HepG2 (cell line): ENCODE measurements around the gene CNOT2. TPM values are rescaled to one million over a fixed set of nuclear protein-coding genes. Genes with fewer than 3 reads are reported as not detected.

Source experiments
- ARID3A ChIP-seq: IDR thresholded peaks from 2 replicates; pipeline ENCODE4 v1.6.1; 2012; ENCODE audit warnings: low read depth, low read length, improper control_type of control experiment
- GPN1 ChIP-seq: sonication (generic); formaldehyde crosslinking; IDR thresholded peaks from 2 replicates; pipeline ENCODE4 v1.5.1; 2020; ENCODE audit warnings: missing genetic modification reagents, borderline replicate concordance
- HNRNPLL ChIP-seq: fragments of 200-400 bp; formaldehyde crosslinking; IDR thresholded peaks from 2 replicates; pipeline ENCODE4 v1.6.1; 2017; ENCODE audit warnings: mild to moderate bottlenecking, low read depth, low read length; ENCODE audit not compliant: poor library complexity, severe bottlenecking
- PATZ1 ChIP-seq: sonication (generic); formaldehyde crosslinking; IDR thresholded peaks from 2 replicates; pipeline ENCODE4 v1.4.0; 2020; ENCODE audit warnings: missing genetic modification reagents
- PHF20 ChIP-seq: sonication (generic); formaldehyde crosslinking; IDR thresholded peaks from 2 replicates; pipeline ENCODE4 v1.5.0; 2020; ENCODE audit warnings: mild to moderate bottlenecking, missing genetic modification reagents
- POLR2AphosphoS2 ChIP-seq: IDR thresholded peaks from 2 replicates; pipeline ENCODE4 v1.6.1; 2011; ENCODE audit warnings: low read depth, low read length, improper control_type of control experiment
- SETDB1 ChIP-seq: sonication (generic); formaldehyde crosslinking; IDR thresholded peaks from 2 replicates; pipeline ENCODE4 v1.5.1; 2020; ENCODE audit warnings: missing genetic modification reagents, mild to moderate bottlenecking, borderline replicate concordance
- ZNF3 ChIP-seq: IDR thresholded peaks from 2 replicates; pipeline ENCODE4 v1.7.0; 2017; ENCODE audit warnings: inconsistent platforms
- ZNF646 ChIP-seq: sonication (generic); formaldehyde crosslinking; IDR thresholded peaks from 2 replicates; pipeline ENCODE4 v1.9.0; 2021; ENCODE audit warnings: mild to moderate bottlenecking, missing genetic modification reagents
- ZNF687 ChIP-seq: sonication (generic); formaldehyde crosslinking; IDR thresholded peaks from 2 replicates; pipeline ENCODE4 v1.5.1; 2020; ENCODE audit warnings: mild to moderate bottlenecking, missing genetic modification reagents, moderate library complexity
- ZNF773 ChIP-seq: sonication (generic); formaldehyde crosslinking; IDR thresholded peaks from 2 replicates; pipeline ENCODE4 v1.4.0; 2020; ENCODE audit warnings: missing genetic modification reagents, borderline replicate concordance
- polyA plus RNA-seq, 8 experiments: library from polyadenylated mRNA; depleted of rRNA in 3 of 8; stranded (reverse) in 7 of 8; unstranded in 1 of 8; fragments of >200 nt; fragmentation: Illumina TruSeq in 4 of 8; extraction: Trizol in 4 of 8; gene quantifications; 2 replicates each; pipeline versions ENCODE4 v1.2.1 to v1.2.3, GENCODE V29; 2011 to 2016; ENCODE audit warnings: low read depth in 4 of 8, missing spikeins in 1 of 8, mixed read lengths in 1 of 8; ENCODE audit not compliant: insufficient read depth in 1 of 8
- total RNA-seq, 5 experiments: library from RNA; depleted of rRNA; stranded (reverse); fragments of >200 nt; fragmentation: Illumina TruSeq; extraction: Trizol; gene quantifications; 2 replicates each; pipeline ENCODE4 v1.2.3, GENCODE V29; 2016; ENCODE audit warnings: low read depth in 1 of 5
- TF ChIP-seq, protein P1 (sequence below): sonication (generic); formaldehyde crosslinking; IDR thresholded peaks from 2 replicates; pipeline ENCODE4 v1.8.0; 2022; ENCODE audit warnings: mild to moderate bottlenecking, missing genetic modification reagents, moderate library complexity

Gene CNOT2
- total and polyA plus RNA-seq, 2 of the 13 experiments (the other 11 are each of a cell fraction or from before 2014, with no cell fraction given): 54.5 to 76.6 TPM

DNA sequence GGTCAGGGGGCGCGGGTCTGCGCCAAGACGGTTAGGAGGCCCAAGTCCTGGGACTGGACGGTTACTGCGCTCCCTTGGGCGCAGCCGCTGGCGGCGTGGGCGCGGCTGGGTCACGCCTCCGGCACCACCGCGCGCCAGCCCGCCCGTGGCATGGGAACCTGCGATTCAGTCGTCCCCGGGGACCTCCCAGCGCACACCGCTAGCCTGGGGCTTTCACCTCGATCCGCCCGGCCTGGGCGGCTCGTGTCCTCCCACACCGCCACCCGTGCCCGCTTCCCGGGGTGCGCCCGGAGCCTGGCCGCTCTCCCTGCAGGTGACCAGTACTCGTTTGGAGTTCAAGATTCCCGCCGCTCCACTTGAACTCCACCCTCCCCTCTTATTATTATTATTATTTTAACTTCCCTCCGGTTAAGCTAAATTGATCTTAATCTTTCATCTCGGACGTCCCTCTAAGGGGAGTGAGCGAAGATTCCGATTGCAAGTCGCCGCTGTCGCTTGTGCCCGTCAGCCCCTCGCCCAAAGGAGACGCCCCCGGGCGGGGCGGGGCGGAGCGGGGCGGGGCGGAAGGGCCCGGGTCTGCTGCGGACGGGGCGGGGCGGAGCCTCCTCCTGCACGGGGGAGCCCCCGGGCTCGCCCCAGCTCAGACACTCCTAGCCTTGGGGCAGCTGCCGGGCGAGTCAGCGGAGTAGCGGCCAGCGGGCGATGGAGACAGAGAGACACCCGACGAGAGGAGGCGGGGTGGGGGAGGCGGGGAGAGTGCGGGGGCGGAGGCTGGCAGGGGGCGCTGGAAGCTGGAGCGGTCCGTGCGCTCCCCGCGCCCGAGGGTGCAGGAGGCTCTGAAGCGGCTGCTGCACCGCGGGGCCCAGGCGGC is 122.7 kb downstream of the CNOT2 start, which contains the start of gene KCNMB4 (continued):
- TF ChIP-seq ZNF773 (CRISPR knock-in tag) (no peak), ARID3A (no peak), PHF20 (CRISPR knock-in tag) (no peak), ZNF3 (CRISPR knock-in tag) (no peak), ZNF687 (peak; percentile 64), POLR2AphosphoS2 (no peak), PATZ1 (peak; percentile 59), GPN1 (CRISPR knock-in tag) (no peak), HNRNPLL (peak; percentile 53), ZNF646 (CRISPR knock-in tag) (no peak), SETDB1 (CRISPR knock-in tag) (no peak)
- TF ChIP-seq, protein P1, sequence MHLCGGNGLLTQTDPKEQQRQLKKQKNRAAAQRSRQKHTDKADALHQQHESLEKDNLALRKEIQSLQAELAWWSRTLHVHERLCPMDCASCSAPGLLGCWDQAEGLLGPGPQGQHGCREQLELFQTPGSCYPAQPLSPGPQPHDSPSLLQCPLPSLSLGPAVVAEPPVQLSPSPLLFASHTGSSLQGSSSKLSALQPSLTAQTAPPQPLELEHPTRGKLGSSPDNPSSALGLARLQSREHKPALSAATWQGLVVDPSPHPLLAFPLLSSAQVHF (CRISPR knock-in tag): no peak
